Natural killer cell (primary cell): ENCODE data around the gene GRK6. TPM values are rescaled to one million over a fixed set of nuclear protein-coding genes. Genes with fewer than 3 reads are reported as not detected.

Experiments
- ATAC-seq, 3 donors: fragments of 150-1000 bp in 2 of 3; fragments of 200-7000 bp in 1 of 3; cut with Tn5 transposase; 1 replicate in 1 of 3; 2 replicates in 2 of 3; pipeline ENCODE4 v1.10.0; 2021; ENCODE audit warnings: mild to moderate bottlenecking in 2 of 3, moderate library complexity in 2 of 3
- DNase-seq, 2 donors: peaks; one replicate each; pipeline versions ENCODE4 v3.0.0 to v3.0.0-alpha.2; 2013 to 2021; ENCODE audit warnings: mixed read lengths in 1 of 2
- H3K27ac ChIP-seq: one replicate; pipeline ENCODE4 v1.5.1; 2013; ENCODE audit warnings: mild to moderate bottlenecking, low read length
- H3K27me3 ChIP-seq: one replicate; pipeline ENCODE4 v1.6.1; 2013; ENCODE audit warnings: low read length; ENCODE audit not compliant: control insufficient read depth, insufficient read depth
- H3K36me3 ChIP-seq: one replicate; pipeline ENCODE4 v1.6.1; 2013; ENCODE audit warnings: low read length; ENCODE audit not compliant: control insufficient read depth, insufficient read depth
- H3K4me1 ChIP-seq: one replicate; pipeline ENCODE4 v1.6.1; 2013; ENCODE audit warnings: low read length; ENCODE audit not compliant: control insufficient read depth, insufficient read depth
- H3K4me3 ChIP-seq: one replicate; pipeline ENCODE4 v1.5.1; 2013; ENCODE audit warnings: low read length
- H3K9me3 ChIP-seq: one replicate; pipeline ENCODE4 v1.6.1; 2013; ENCODE audit warnings: low read length; ENCODE audit not compliant: control insufficient read depth, insufficient read depth
- H3K27ac Mint-ChIP-seq, 2 donors: one replicate each; pipeline ENCODE4 v1.8.0; 2022; ENCODE audit warnings: mild to moderate bottlenecking in 2 of 2, mixed read lengths in 2 of 2, moderate library complexity in 1 of 2
- H3K27me3 Mint-ChIP-seq, 2 donors: one replicate each; pipeline ENCODE4 v1.8.0; 2022; ENCODE audit warnings: low read depth in 2 of 2, mixed read lengths in 2 of 2
- H3K36me3 Mint-ChIP-seq: one replicate; pipeline ENCODE4 v1.8.0; 2022; ENCODE audit warnings: mixed read lengths
- H3K4me1 Mint-ChIP-seq, 2 donors: one replicate each; pipeline ENCODE4 v1.8.0; 2022; ENCODE audit warnings: mixed read lengths in 2 of 2
- H3K4me3 Mint-ChIP-seq: one replicate; pipeline ENCODE4 v1.8.0; 2022; ENCODE audit warnings: mild to moderate bottlenecking, moderate library complexity, mixed read lengths
- H3K9me3 Mint-ChIP-seq, 2 donors: one replicate each; pipeline ENCODE4 v1.8.0; 2022; ENCODE audit warnings: mixed read lengths in 2 of 2
- WGBS: methylation state at CpG from one replicate; pipeline ENCODE4 v1.1.7; 2013; ENCODE audit warnings: missing lambda C conversion rate; ENCODE audit not compliant: insufficient coverage; 5-methylcytosine and 5-hydroxymethylcytosine counted together
- intact Hi-C: fragments of 100-400 bp; cut with micrococcal nuclease; formaldehyde crosslinking; loops from one replicate; pipeline ENCODE4 v1.14.2; 2022
- total RNA-seq, 4 donors: library from RNA; stranded (reverse); fragments of 120-200 nt in 1 of 4; gene quantifications; one replicate each; pipeline versions ENCODE4 v1.2.3 to v1.2.4, GENCODE V29; 2013 to 2022
- TF ChIP-seq, protein P1 (sequence below): fragments of 200-600 bp; IDR thresholded peaks from one replicate; pipeline ENCODE4 v1.8.0; 2022; ENCODE audit warnings: antibody characterized with exemption

The GRK6 gene
- total RNA-seq, 3 donors from 2014 or later (not counting 1 experiment from before 2014, with no cell fraction given) = 173 to 221 (median 190) TPM

DNA sequence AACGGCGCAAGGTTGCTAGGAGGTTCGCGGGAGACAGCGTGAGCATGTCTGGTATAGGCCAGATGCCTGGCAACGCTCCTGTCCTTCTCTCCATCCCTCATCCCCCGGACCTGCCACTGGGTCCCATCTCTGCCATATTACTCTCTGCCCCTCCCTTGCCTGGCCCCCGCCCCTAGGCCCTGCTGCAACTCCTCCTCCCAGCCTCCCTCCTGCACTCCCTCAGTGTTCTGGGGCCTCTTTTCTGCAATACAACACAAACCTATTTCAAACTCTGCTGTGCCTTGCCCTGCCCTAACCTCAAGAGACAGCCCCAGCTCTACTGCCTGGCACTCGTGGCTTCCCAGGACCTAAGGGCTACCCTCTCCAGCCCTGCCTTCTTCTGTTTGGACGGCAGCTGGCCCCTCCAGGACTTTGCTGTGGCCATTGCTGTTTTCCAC lies 55.9 kb downstream of the GRK6 start:
- H3K36me3 Mint-ChIP-seq = no peaks in the 10 kb centered on the region
- Histone ChIP-seq H3K9me3 (no peaks in the 10 kb centered on the region), H3K4me1 (peaks cover 31% of the 10 kb centered on the region), H3K27me3 (no peaks in the 10 kb centered on the region), H3K4me3 (no peak overlapping the region), H3K36me3 (no peaks in the 10 kb centered on the region), H3K27ac (no peak overlapping the region)
- H3K27me3 Mint-ChIP-seq = peaks cover 0 to 4% of the 10 kb centered on the region in 2 donors
- WGBS = 93% methylated on average over 10 of the region's 10 CpGs
- no peak overlapping the region for H3K4me3 Mint-ChIP-seq
- H3K9me3 Mint-ChIP-seq = no peaks in the 10 kb centered on the region
- H3K4me1 Mint-ChIP-seq = peaks cover 17 to 22% of the 10 kb centered on the region in 2 donors
- DNase-seq = no peak
- TF ChIP-seq, protein P1, sequence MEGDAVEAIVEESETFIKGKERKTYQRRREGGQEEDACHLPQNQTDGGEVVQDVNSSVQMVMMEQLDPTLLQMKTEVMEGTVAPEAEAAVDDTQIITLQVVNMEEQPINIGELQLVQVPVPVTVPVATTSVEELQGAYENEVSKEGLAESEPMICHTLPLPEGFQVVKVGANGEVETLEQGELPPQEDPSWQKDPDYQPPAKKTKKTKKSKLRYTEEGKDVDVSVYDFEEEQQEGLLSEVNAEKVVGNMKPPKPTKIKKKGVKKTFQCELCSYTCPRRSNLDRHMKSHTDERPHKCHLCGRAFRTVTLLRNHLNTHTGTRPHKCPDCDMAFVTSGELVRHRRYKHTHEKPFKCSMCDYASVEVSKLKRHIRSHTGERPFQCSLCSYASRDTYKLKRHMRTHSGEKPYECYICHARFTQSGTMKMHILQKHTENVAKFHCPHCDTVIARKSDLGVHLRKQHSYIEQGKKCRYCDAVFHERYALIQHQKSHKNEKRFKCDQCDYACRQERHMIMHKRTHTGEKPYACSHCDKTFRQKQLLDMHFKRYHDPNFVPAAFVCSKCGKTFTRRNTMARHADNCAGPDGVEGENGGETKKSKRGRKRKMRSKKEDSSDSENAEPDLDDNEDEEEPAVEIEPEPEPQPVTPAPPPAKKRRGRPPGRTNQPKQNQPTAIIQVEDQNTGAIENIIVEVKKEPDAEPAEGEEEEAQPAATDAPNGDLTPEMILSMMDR = no peak
- ATAC-seq = no peak
- H3K27ac Mint-ChIP-seq = no peak overlapping the region
- intact Hi-C loops = no loop called here

DNA sequence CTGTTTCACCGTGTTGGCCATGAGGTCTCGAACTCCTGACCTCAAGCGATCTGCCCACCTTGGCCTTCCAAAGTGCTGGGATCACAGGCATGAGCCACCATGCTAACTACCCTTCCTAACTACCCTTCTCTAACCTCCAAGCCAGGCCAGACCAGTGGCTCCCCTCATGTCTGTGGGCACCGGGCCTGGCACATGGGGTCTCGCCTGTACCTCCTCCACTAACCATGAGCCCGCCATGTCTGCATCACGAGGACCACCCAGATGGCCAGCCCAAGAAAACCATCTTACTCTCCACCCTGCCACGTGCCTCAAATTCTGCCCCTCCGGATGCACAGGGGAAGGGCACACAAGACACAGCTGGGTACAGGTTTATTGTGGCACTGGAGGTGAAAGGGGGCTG lies 56.6 kb downstream of the GRK6 start:
- H3K4me1 Mint-ChIP-seq = peaks cover 17 to 22% of the 10 kb centered on the region in 2 donors
- no peak overlapping the region for H3K4me3 ChIP-seq
- intact Hi-C loops = no loop called here
- TF ChIP-seq, protein P1 = no peak
- no peaks in the 10 kb centered on the region for H3K36me3 ChIP-seq
- no peaks in the 10 kb centered on the region for H3K36me3 Mint-ChIP-seq
- H3K9me3 Mint-ChIP-seq = no peaks in the 10 kb centered on the region
- H3K4me1 ChIP-seq = peaks cover 25% of the 10 kb centered on the region
- H3K27ac Mint-ChIP-seq = no peak overlapping the region
- DNase-seq (no peak), ATAC-seq (no peak)
- no peaks in the 10 kb centered on the region for H3K9me3 ChIP-seq
- H3K4me3 Mint-ChIP-seq = no peak overlapping the region
- no peaks in the 10 kb centered on the region for H3K27me3 ChIP-seq
- H3K27me3 Mint-ChIP-seq = peaks cover 0 to 4% of the 10 kb centered on the region in 2 donors
- H3K27ac ChIP-seq = no peak overlapping the region
- 97% methylated on average over 9 of the region's 9 CpGs for WGBS

DNA sequence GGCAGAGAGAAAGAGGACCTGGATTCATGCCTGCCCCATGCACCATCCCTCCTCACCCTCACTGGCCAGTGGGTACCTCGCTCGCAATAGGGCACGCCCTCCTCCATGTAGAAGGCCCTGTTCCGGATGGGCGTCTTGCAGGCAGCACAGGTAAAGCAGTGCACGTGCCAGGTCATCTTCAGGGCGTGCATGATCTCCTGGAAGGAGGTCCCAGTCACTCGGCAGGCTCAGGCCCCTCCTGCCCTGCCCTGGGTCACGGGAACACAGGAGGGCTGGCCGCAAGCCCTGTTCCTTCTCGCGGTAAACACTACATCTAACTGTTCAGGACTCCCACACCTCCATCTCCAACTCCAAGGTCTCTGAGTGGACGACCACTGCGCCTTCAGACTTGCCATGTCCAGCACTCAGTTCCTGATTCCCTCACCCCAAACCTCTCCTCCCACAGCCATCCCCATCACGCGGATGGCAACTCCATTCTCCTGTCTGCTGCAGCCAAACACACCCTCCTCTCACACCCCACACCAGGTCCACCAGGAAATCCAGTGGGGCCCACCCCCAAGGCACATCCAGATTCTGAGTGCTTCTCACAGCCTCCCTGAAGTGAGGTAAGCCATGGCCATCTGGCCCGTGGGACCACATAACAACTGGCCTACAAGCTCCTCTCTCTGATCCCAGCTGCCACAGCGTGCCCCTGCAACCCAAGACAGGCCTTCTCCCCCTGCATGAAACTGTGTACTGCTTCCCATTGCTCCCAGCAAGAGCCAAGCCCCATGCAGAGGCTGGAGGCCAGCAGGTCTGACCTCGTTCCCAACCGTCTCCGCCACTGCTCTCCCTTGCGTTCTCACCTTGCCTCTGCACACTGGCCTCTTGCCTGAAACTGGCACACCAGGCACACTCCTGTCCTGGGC lies 57.8 kb downstream of the GRK6 start:
- no peaks in the 10 kb centered on the region for H3K9me3 Mint-ChIP-seq
- TF ChIP-seq, protein P1 = no peak
- 95% methylated on average over 22 of the region's 22 CpGs for WGBS
- no peak overlapping the region for H3K4me3 Mint-ChIP-seq
- H3K27ac Mint-ChIP-seq = no peak overlapping the region
- intact Hi-C loops = no loop called here
- DNase-seq (no peak), ATAC-seq (no peak)
- H3K36me3 Mint-ChIP-seq = no peaks in the 10 kb centered on the region
- Histone ChIP-seq H3K9me3 (no peaks in the 10 kb centered on the region), H3K4me3 (no peak overlapping the region), H3K27ac (no peak overlapping the region), H3K36me3 (no peaks in the 10 kb centered on the region), H3K27me3 (no peaks in the 10 kb centered on the region), H3K4me1 (peaks cover 13% of the 10 kb centered on the region)
- peaks cover 0 to 4% of the 10 kb centered on the region in 2 donors for H3K27me3 Mint-ChIP-seq
- H3K4me1 Mint-ChIP-seq = peaks cover 10% of the 10 kb centered on the region in 2 donors
